ENCODE data around the gene MAGI2.

Gene MAGI2

DNA sequence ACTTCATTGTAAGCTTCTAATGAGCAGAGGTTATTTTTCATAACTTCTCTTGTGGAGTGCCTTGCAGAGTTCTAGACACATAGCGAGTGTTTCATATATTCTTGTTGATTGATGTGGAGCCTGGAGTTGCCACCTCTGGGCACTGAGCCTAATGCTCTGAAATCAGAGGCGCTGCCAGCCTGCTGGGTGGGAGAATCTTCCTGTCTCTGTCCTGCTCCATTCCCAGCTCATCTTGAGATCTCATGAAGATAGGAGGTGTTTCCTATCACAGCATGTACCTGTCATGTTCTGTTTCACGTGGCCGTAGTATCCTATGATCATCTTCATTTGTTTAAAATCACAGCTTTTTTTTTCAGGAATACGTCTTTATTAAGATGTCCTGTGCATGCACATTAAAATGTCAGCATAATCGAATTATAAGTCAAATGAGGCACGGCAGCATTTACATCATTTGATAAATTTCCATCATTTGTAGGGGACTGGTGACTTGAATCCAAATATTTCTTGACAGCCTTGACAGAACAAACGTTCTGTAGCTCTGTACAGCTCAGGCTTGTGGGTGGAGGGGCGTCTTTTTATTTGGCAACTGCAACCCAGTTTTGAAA, 1261.9 kb downstream of the MAGI2 start:
- Histone ChIP-seq H3K4me1 (ENCODE audit: control insufficient read depth in 1 of 2, insufficient read depth in 1 of 2, low read depth in 1 of 2, low read length in 1 of 2) (no peaks in the 10 kb centered on the region), H3K4me3 (ENCODE audit: low read depth in 1 of 2, low read length in 1 of 2) (no peak overlapping the region), H3K9me3 (no peaks in the 10 kb centered on the region), H3K36me3 (no peaks in the 10 kb centered on the region), H3K27ac (no peak overlapping the region), H3K27me3 (no peaks in the 10 kb centered on the region)
- TF ChIP-seq, protein P1, sequence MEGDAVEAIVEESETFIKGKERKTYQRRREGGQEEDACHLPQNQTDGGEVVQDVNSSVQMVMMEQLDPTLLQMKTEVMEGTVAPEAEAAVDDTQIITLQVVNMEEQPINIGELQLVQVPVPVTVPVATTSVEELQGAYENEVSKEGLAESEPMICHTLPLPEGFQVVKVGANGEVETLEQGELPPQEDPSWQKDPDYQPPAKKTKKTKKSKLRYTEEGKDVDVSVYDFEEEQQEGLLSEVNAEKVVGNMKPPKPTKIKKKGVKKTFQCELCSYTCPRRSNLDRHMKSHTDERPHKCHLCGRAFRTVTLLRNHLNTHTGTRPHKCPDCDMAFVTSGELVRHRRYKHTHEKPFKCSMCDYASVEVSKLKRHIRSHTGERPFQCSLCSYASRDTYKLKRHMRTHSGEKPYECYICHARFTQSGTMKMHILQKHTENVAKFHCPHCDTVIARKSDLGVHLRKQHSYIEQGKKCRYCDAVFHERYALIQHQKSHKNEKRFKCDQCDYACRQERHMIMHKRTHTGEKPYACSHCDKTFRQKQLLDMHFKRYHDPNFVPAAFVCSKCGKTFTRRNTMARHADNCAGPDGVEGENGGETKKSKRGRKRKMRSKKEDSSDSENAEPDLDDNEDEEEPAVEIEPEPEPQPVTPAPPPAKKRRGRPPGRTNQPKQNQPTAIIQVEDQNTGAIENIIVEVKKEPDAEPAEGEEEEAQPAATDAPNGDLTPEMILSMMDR (IDR thresholded peaks at IDR 0.05) = no peak

DNA sequence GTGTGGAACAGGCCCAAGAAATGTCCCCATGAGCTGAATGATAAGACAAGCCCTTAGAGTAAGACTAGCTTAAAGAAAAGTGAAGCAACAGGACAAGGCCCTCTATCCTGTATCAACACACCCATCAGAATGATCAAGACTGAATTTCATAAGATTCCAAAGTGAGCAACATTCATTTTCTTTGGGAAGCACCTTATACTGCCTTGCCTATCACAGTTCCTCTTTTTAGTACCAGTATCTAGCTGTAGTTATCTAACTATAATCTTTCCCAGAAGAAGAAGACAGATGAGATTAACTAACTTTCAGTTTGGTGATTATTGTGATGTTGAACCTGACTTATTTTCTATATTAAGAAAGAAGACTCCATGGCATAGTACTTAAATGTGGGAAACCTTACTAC, 1263.7 kb downstream of the MAGI2 start:
- Histone ChIP-seq H3K27me3 (no peaks in the 10 kb centered on the region), H3K9me3 (no peaks in the 10 kb centered on the region), H3K4me3 (ENCODE audit: low read depth in 1 of 2, low read length in 1 of 2) (no peak overlapping the region)

DNA sequence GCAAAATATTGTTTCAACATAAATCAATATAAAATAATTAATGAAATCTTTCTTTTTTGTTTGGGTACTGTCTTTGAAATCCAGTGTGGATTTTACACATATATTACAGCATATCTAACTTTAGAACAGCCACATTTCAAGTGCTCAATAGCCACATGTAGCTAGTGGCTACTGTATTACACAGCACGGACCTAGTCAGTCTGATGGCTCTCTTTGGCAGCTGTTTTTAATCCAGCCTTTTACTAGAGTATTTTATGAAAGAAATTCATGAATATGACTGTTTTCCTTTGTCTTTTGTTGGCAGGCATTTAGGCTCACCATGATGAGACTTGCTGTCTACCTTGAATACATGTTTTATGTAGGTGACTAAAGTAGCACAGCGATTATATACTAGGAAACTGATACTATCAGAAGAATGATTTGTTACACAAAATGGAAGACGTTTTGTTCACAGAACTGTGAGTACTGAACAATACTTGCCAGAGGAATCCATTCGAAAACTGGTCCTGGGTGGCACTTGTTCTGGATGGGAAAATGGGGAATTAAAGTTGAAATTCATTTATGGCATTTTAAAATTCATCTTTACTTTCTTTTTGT, 1268.2 kb downstream of the MAGI2 start:
- TF ChIP-seq, protein P1 (IDR thresholded peaks at IDR 0.05) = no peak
- Histone ChIP-seq H3K4me3 (ENCODE audit: low read depth in 1 of 2, low read length in 1 of 2) (no peak overlapping the region), H3K27ac (no peak overlapping the region), H3K4me1 (ENCODE audit: control insufficient read depth in 1 of 2, insufficient read depth in 1 of 2, low read depth in 1 of 2, low read length in 1 of 2) (no peaks in the 10 kb centered on the region), H3K27me3 (no peaks in the 10 kb centered on the region), H3K36me3 (no peaks in the 10 kb centered on the region), H3K9me3 (no peaks in the 10 kb centered on the region)

More for the DNA sequence above, 1263.7 kb downstream of the MAGI2 start:
- H3K4me1 ChIP-seq (ENCODE audit: control insufficient read depth in 1 of 2, insufficient read depth in 1 of 2, low read depth in 1 of 2, low read length in 1 of 2) = no peaks in the 10 kb centered on the region
- TF ChIP-seq, protein P1 (IDR thresholded peaks at IDR 0.05) = no peak
- no peak overlapping the region for H3K27ac ChIP-seq
- no peaks in the 10 kb centered on the region for H3K36me3 ChIP-seq

GRCh38 chr7:78184299-78184698, 1269.2 kb downstream of the MAGI2 start:
- TF ChIP-seq, protein P1 (IDR thresholded peaks at IDR 0.05) = no peak
- Histone ChIP-seq H3K36me3 (no peaks in the 10 kb centered on the region), H3K27me3 (no peaks in the 10 kb centered on the region), H3K4me3 (ENCODE audit: low read depth in 1 of 2, low read length in 1 of 2) (no peak overlapping the region), H3K4me1 (ENCODE audit: control insufficient read depth in 1 of 2, insufficient read depth in 1 of 2, low read depth in 1 of 2, low read length in 1 of 2) (no peaks in the 10 kb centered on the region), H3K9me3 (no peaks in the 10 kb centered on the region), H3K27ac (no peak overlapping the region)

- no peaks in the 10 kb centered on the region for H3K36me3 ChIP-seq
- TF ChIP-seq, protein P1 (IDR thresholded peaks at IDR 0.05) = no peak
- no peak overlapping the region for H3K4me3 ChIP-seq (ENCODE audit: low read depth in 1 of 2, low read length in 1 of 2)
- H3K4me1 ChIP-seq (ENCODE audit: control insufficient read depth in 1 of 2, insufficient read depth in 1 of 2, low read depth in 1 of 2, low read length in 1 of 2) = no peaks in the 10 kb centered on the region
- no peaks in the 10 kb centered on the region for H3K27me3 ChIP-seq
- H3K27ac ChIP-seq = no peak overlapping the region
- H3K9me3 ChIP-seq = no peaks in the 10 kb centered on the region
These were observed 1273.5 kb downstream of the MAGI2 start for GRCh38 chr7:78179827-78180477.

All from neutrophil (primary cell).